GM13976 (cell line): ENCODE data around the gene CHMP4A.

Source experiments
- DNase-seq: peaks from one replicate; pipeline ENCODE4 v3.0.0; 2012; ENCODE audit warnings: low spot score
- CTCF ChIP-seq: IDR thresholded peaks from 2 replicates; pipeline ENCODE4 v1.5.1; 2012; ENCODE audit warnings: borderline replicate concordance, mild to moderate bottlenecking; ENCODE audit not compliant: insufficient read depth; ENCODE audit errors: extremely low read depth, missing control alignments, control extremely low read depth
- in situ Hi-C: fragments of 300-500 bp; cut with MboI; formaldehyde crosslinking; loops from one replicate; pipeline ENCODE4 v1.12.0; 2022; ENCODE audit warnings: low sequenced_read_pairs, mixed read lengths, inconsistent platforms; ENCODE audit not compliant: unreplicated experiment

The CHMP4A gene

DNA sequence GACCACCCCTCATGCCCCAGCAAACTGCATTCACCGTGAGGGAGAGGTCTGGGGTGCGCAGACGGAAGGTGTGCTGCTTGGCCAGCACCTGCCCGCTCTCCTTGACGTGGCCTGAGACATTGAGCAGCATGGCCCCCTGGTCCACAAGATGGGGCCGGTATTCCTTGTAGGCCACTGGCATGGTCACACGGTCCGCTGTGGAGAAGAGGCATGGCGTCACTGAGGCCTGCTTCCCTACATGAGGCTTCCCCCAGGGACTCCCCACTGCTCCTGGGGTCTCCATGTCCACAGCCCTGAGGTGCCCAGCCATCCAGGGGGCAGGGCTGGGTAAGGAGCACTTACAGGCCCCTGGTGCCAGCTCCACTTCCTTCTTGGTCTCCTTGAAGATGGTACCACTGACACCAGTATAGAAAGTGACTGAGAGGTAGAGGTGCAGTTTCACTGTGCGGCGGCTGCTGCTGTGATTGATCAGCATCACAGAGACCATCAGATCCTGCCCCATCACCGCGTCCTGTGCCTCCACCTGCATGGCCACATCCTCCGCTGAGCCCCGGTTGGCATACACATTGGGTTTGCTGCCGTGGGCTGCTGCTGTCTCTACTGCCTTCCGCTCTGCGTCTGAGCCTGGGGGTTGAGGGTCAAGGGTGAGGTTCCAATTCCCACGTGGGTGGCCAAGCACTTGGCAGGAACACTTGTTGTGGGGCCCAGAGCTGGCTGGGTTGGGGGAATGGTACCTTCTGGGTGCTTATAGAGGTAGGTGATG, 41.5 kb upstream of the CHMP4A start:
- no peak for TF ChIP-seq CTCF
- in situ Hi-C loops = no loop called here
- no peak for DNase-seq

DNA sequence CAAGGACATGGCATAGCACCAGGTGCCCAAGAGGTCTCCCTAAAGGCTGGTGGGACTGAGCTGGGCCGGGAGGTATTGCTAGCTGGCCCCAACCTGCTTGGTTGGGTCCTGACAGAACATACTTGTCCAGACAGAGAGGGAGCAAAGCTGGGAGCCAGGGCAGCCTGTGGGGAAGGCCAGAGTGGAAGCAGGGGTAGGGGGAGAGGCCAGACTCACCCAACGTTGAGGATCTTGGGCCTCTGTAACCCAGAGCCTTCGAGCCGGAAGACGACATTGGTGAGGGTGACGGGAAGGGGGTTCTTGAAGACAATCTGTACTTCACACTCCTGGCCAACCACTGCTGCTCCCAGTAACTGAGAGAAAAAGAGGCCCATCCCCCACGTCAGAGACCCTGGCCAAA, 40.6 kb upstream of the CHMP4A start:
- no peak for TF ChIP-seq CTCF
- in situ Hi-C loops = no loop called here
- DNase-seq = no peak

- in situ Hi-C loops = no loop called here
- DNase-seq = no peak
- TF ChIP-seq CTCF = no peak
Measured at GRCh38 chr14:24252289-24253124, 39.2 kb upstream of the CHMP4A start.

- in situ Hi-C loops = no loop called here
- TF ChIP-seq CTCF = no peak
- no peak for DNase-seq
Measured at GRCh38 chr14:24251880-24252288, 38.6 kb upstream of the CHMP4A start.

- in situ Hi-C loops = no loop called here
- DNase-seq = no peak
- no peak for TF ChIP-seq CTCF
Measured at GRCh38 chr14:24250354-24250753, 37.1 kb upstream of the CHMP4A start.

GRCh38 chr14:24249230-24250021, 36.1 kb upstream of the CHMP4A start:
- no peak for TF ChIP-seq CTCF
- DNase-seq = no peak
- in situ Hi-C loops = loop anchor here (5.0 kb wide), 1 partner anchor 38 kb away; no protein-coding TSS in a partner anchor
